HL-60 (cell line): ENCODE results near the gene MARCHF2.

Source experiments
- DNase-seq, 2 experiments: peaks; one replicate each; pipeline ENCODE4 v3.0.0-alpha.2; 2010 to 2020; ENCODE audit warnings: low read depth in 1 of 2, low spot score in 1 of 2
- H3K27ac ChIP-seq: fragments of 250-450 bp; sonication (Bioruptor Pico); replicated peaks from 2 replicates; pipeline ENCODE4 v1.5.1; 2020; ENCODE audit warnings: mild to moderate bottlenecking, moderate library complexity
- H3K27me3 ChIP-seq: fragments of 250-450 bp; sonication (Bioruptor Pico); 2 replicates; pipeline ENCODE4 v1.5.1; 2021; ENCODE audit warnings: mild to moderate bottlenecking, moderate library complexity; ENCODE audit not compliant: insufficient read depth, poor library complexity, severe bottlenecking
- H3K4me3 ChIP-seq: replicated peaks from 2 replicates; pipeline ENCODE4 v1.5.1; 2011; ENCODE audit warnings: mild to moderate bottlenecking, control low read depth, low read length; ENCODE audit not compliant: insufficient read depth
- CTCF ChIP-seq: IDR thresholded peaks from one replicate; pipeline ENCODE4 v1.5.1; 2011; ENCODE audit warnings: low read length, control low read depth, inconsistent platforms; ENCODE audit not compliant: insufficient read depth
- GABPA ChIP-seq: IDR thresholded peaks from 2 replicates; pipeline ENCODE4 v1.6.1; 2012; ENCODE audit warnings: low read depth
- POLR2AphosphoS5 ChIP-seq: IDR thresholded peaks from 2 replicates; pipeline ENCODE4 v1.6.1; 2012; ENCODE audit warnings: low read depth
- REST ChIP-seq: IDR thresholded peaks from 2 replicates; pipeline ENCODE4 v1.6.1; 2012; ENCODE audit warnings: low read depth; ENCODE audit not compliant: insufficient replicate concordance
- SPI1 ChIP-seq: IDR thresholded peaks from 2 replicates; pipeline ENCODE4 v1.6.1; 2012; ENCODE audit warnings: low read depth, mild to moderate bottlenecking, borderline replicate concordance

The MARCHF2 gene

GRCh38 chr19:8461891-8462290, 48.8 kb downstream of the MARCHF2 start:
- DNase-seq, result no peak
- TF ChIP-seq CTCF, result no peak
- no peak for TF ChIP-seq REST
- TF ChIP-seq GABPA, result no peak
- TF ChIP-seq POLR2AphosphoS5, result no peak
- TF ChIP-seq SPI1, result no peak
- H3K4me3 ChIP-seq, result no peak overlapping the region

GRCh38 chr19:8462571-8462970, 49.5 kb downstream of the MARCHF2 start:
- no peak overlapping the region for H3K27ac ChIP-seq
- no peak for DNase-seq
- TF ChIP-seq POLR2AphosphoS5, result no peak
- TF ChIP-seq CTCF, result no peak
- TF ChIP-seq REST, result no peak
- no peak for TF ChIP-seq GABPA
- no peak for TF ChIP-seq SPI1

More at GRCh38 chr19:8461891-8462290, 48.8 kb downstream of the MARCHF2 start:
- no peak overlapping the region for H3K27ac ChIP-seq
- no peaks in the 10 kb centered on the region for H3K27me3 ChIP-seq

GRCh38 chr19:8463365-8463764, 50.3 kb downstream of the MARCHF2 start:
- H3K27ac ChIP-seq, result no peak overlapping the region
- no peak for DNase-seq
- TF ChIP-seq CTCF (no peak), SPI1 (no peak), POLR2AphosphoS5 (no peak), REST (no peak), GABPA (no peak)
- H3K4me3 ChIP-seq, result no peak overlapping the region
- H3K27me3 ChIP-seq, result no peaks in the 10 kb centered on the region

More at GRCh38 chr19:8462571-8462970, 49.5 kb downstream of the MARCHF2 start:
- Histone ChIP-seq H3K27me3 (no peaks in the 10 kb centered on the region), H3K4me3 (no peak overlapping the region)
